ENCODE measurements around the gene TTC21A.

The TTC21A gene

DNA sequence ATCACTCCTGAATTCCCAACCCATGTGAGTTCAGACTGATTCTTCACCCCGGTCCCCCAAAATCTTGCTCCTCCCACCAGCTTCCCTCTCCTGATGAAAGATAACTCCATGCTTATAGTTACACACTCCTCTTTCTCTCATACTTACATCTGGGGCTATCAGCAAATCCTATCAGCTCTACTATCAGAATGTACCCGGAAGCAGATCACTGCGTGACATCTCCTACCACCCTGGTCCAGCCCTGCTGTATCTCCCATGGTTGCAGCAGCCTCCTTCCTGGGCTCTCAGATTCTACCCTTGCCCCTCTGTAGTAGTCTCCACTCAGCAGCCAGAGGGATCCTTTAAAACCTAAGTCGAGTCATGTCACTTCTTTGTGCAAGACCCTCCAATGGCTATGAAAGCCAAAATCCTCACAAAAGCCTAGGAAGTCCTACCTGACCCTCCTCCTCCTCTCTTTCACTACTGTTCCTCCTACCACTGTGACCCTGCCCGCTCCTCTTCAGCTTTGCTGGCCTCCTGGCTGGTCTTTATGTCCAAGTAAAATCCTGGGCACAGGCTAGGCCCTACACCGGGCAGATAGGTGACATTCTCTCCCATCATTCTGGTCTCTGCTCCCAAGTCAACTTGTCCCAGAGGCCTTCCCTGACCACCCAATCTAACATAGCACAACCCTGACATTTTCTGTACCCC is 68.7 kb downstream of the TTC21A start:
- DNase-seq: no peak
- Mint-ChIP-seq H3K36me3 (ENCODE audit: low read depth) (no peaks in the 10 kb centered on the region), H3K27me3 (no peaks in the 10 kb centered on the region), H3K9me3 (no peaks in the 10 kb centered on the region), H3K27ac (peak overlapping the region; percentile 94), H3K4me1 (ENCODE audit: low read depth) (peaks cover 48% of the 10 kb centered on the region), H3K4me3 (no peak overlapping the region)

DNA sequence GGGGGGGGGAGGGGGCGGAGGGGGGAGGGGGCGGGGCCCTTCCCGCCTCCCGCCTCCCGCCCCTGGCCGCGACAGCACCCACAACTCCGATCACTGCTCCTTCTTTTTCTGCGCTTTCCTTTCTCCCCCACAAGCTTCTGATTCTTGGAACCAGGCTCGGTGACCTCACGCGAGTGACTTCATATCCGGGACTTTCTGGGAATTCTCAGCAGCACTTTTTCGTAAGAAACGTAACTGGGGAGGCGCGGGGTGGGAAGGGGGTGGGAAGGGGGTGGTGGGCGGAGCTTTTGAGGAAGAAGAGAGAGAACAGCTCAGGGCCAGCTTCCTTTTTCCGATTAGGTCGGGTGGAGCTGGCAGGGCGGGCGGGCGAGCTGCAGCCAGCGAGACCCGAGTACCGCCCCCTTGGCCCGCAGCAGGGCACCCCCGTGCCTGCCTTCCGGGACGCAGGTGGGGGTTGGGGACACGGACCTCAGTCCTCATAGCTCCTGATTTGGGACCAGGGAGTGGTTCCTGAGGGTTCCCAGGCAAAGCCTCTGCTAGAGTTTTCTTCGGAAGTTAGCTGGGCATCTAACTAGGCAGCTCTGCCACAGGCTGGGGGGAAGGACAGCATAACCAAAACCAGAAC is 70.3 kb downstream of the TTC21A start:
- no peaks in the 10 kb centered on the region for H3K36me3 Mint-ChIP-seq (ENCODE audit: low read depth)
- H3K4me3 Mint-ChIP-seq: peak overlapping the region; percentile 63
- peaks cover 52% of the 10 kb centered on the region for H3K4me1 Mint-ChIP-seq (ENCODE audit: low read depth)
- H3K9me3 Mint-ChIP-seq: no peaks in the 10 kb centered on the region
- peak; percentile 83 for DNase-seq
- peak overlapping the region; percentile 94 for H3K27ac Mint-ChIP-seq
- H3K27me3 Mint-ChIP-seq: no peaks in the 10 kb centered on the region

DNA sequence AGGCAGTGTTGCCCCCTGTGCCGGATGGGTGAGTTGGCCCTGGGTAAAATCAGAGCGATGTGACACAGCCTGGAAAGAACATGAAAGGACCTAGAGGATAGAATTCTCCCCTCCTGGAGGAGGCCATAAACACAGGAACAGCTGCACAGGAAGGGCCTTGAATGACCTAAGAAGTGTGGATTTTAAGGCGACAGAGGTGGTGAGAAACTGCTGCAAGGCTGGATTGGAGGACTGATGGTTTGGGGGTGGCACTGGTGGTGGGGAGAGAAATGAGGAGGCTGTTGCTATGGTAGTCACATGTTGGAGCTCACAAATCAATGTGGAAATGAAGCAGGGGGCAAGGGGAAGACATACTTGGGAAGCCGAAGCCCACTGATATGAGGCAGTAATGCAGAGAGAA is 71.1 kb downstream of the TTC21A start:
- Mint-ChIP-seq H3K27me3 (no peaks in the 10 kb centered on the region), H3K36me3 (ENCODE audit: low read depth) (no peaks in the 10 kb centered on the region), H3K9me3 (no peaks in the 10 kb centered on the region), H3K4me1 (ENCODE audit: low read depth) (peaks cover 52% of the 10 kb centered on the region), H3K27ac (peak overlapping the region; percentile 88), H3K4me3 (peak overlapping the region; percentile 63)
- DNase-seq: no peak

DNA sequence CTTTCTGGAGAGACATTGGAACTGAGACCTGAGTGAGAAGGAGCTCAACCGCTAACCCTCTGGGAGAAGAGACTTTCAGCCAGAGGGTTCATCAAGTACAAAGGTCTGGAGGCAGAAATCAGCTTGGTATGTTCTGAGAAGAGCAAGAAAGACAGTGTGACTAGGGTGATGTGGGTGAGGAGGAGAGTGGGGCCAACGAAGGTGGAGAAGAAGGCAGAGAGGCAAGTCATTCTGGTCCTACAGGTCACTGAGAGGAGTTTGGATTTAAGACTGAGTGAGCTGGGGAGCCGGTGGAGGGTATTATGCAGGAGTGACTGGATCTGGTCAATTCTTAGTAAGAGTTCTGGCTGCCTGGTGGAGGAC is 72.7 kb downstream of the TTC21A start:
- H3K4me3 Mint-ChIP-seq: peak overlapping the region; percentile 78
- H3K36me3 Mint-ChIP-seq (ENCODE audit: low read depth): peaks cover 2% of the 10 kb centered on the region
- H3K9me3 Mint-ChIP-seq: no peaks in the 10 kb centered on the region
- H3K27ac Mint-ChIP-seq: peak overlapping the region; percentile 90
- peaks cover 52% of the 10 kb centered on the region for H3K4me1 Mint-ChIP-seq (ENCODE audit: low read depth)
- no peaks in the 10 kb centered on the region for H3K27me3 Mint-ChIP-seq
- no peak for DNase-seq

DNA sequence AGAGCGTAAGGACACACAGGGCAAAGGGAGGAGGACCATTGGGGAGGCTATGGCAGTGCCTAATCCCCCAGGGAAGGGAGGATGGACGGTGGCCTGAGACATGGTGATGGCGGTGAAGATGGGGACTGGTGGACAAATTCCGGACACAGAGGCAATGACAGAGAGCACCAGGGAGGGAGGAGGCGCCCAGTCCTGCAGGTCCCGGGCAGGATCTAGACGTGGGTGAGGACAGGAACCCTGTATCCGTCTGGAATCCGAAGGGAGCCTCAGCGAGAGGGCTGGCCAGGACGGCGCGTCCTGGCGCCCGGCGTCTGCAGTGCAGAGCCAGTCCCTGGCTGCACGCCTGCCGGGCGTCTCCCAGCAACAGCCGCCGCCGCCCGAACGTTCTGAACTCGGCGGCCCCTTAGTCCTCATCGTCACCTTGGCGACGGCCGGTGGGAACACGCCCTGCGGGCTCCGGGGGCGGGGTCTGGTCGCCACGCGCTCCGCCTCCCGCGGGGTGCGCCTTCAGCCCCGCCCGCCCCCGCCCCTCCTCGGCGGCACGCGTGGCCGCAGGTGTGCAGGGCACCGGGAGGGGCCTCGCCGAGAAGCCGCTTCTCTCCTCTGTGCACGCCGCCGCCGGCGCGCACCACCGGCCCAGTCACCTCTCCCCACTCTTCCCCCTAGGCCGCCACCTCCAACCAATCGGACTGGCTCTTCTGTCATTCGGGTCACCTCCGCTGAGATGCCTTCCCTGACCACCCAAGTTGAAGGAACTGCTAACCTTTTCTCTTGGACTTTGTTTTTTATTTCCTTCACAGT is 73.3 kb downstream of the TTC21A start:
- Mint-ChIP-seq H3K4me3 (peak overlapping the region; percentile 78), H3K4me1 (ENCODE audit: low read depth) (peaks cover 51% of the 10 kb centered on the region), H3K9me3 (no peaks in the 10 kb centered on the region), H3K27me3 (no peaks in the 10 kb centered on the region), H3K36me3 (ENCODE audit: low read depth) (peaks cover 2% of the 10 kb centered on the region), H3K27ac (peak overlapping the region; percentile 90)
- peak; percentile 91 for DNase-seq

DNA sequence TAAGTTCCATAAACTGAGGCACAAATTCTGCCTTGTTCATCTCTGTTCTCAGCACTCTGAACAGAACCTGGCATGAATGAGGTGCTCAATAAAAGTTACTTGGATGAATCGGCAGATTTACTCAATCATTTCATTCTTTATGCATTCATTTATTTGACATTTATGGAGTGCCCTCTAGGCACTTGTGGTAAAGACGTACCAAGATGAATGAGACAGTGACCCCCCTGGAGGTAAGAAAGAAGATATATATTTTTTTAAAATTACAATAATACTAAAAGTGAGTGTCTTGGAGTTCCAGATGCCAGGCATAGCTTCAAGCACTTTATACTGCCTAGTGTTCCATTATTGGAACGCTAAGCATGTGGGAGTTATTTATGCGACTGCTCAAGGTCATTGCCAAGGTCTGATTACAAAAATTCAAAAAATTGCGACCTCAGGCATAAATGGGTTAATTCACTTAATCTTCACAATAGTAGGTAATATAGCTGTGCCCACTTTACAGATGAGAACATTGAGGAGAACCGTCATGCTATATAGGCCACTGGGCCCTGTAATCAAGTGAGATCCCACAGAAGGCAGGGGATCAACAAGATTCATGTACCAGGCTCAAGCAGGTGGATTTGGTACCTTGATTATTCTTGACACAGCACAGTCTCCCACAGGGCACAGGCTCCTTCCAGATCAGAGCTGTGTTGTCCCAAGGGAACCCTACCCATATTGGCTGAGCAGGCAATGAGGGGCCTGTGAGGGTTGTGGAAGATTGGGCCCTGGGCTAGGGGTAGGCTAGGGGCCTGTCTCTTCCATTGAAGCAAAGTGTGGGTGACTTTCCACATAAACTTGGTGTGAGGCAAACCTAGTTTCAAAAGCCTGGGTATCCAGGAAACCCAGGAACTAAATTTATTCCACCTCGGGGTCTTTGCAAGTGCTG is 74.2 kb downstream of the TTC21A start:
- no peak for DNase-seq

DNA sequence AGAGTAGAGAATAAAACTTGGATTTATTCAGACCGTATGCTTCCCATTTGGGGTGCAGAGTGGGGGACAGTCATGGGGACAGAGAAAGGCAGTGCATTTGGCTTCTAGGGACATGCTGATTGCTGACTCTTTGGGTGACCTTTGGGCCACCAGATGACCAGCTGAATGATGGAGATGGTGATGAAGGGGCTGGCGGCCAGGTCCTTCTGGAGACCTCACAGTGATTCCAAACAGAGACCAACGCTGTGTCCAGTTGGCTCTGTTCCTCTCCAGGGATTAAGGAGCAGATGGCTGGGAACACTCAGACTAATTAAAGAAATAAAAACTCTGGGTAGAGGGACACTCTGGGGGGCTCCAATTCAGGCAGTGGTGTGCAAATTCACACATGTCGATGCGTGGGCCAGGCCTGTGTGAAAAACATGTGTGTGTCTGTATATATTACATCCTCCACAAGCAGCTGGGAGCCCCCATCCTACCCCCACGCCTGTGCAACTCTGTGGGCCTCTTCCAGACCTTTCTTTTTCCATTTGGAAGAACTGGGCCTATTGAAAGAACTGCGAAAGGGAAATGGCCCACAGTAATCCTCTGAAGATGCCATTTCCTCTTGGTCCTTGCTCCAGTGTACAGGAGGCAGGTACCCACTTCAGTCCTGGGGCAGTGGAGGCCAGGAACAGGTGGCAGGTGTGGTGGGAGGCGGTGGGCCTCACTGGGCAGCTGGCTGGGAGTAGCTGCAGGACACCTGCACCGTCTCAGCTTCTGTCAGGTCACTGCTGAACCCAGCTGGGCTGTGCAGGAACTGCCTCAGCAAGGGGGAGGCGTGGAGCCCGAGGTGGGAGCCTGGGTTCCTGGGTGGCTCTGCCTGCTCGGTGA is 76.0 kb downstream of the TTC21A start:
- H3K4me1 Mint-ChIP-seq (ENCODE audit: low read depth): peaks cover 29% of the 10 kb centered on the region
- H3K36me3 Mint-ChIP-seq (ENCODE audit: low read depth): peaks cover 6% of the 10 kb centered on the region
- DNase-seq: no peak
- H3K27ac Mint-ChIP-seq: no peak overlapping the region
- H3K4me3 Mint-ChIP-seq: no peak overlapping the region
- no peaks in the 10 kb centered on the region for H3K9me3 Mint-ChIP-seq
- H3K27me3 Mint-ChIP-seq: no peaks in the 10 kb centered on the region

More for the DNA sequence above, 74.2 kb downstream of the TTC21A start:
- H3K9me3 Mint-ChIP-seq: no peaks in the 10 kb centered on the region
- H3K27me3 Mint-ChIP-seq: no peaks in the 10 kb centered on the region
- H3K27ac Mint-ChIP-seq: peak overlapping the region; percentile 79
- peak overlapping the region; percentile 31 for H3K4me3 Mint-ChIP-seq
- peaks cover 3% of the 10 kb centered on the region for H3K36me3 Mint-ChIP-seq (ENCODE audit: low read depth)
- peaks cover 41% of the 10 kb centered on the region for H3K4me1 Mint-ChIP-seq (ENCODE audit: low read depth)

DNA sequence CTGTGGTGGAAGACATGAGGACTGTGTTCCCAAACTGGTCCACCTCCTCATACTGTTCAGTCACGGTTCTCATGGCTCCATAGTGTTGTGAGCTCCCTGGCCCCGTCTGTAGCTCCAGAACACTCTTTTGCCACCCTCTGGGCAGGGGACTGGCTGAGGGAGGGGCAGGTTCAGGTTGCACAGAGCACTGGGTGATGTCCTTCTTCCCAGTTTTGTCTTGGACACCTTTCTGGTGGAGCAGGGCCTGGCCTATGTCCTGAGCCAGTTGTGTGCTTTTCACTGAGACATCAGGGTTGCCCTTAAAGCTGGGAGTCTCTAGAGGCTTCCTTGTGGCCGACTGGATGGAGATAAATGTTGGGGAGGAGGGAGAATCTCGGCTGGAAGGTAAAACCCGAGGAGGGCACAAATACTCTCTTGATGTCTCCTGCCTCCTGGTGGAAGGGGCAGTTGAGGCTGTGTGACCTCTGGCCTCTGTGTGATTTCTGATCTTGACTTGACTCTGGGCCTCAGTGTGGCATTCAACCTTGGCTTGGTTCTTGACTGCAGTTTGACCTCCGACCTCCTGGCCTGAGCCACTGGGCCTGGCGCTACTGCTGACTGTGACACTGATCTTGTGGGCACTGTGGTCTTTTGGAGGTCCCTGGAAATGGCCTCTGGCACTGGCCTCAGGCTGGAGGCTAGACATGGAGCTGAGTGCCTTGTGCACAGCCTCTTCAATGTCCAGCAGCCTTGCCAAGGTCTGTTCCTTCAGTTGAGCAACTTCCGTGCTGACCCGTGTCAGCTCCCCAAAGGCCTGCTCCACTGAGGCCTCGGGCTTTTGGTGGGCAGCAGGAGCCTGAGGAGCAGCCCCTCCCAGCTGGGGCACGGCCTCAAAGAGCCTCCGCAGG is 76.8 kb downstream of the TTC21A start:
- DNase-seq: no peak
- Mint-ChIP-seq H3K9me3 (no peaks in the 10 kb centered on the region), H3K27me3 (no peaks in the 10 kb centered on the region), H3K4me1 (ENCODE audit: low read depth) (peaks cover 20% of the 10 kb centered on the region), H3K4me3 (no peak overlapping the region), H3K36me3 (ENCODE audit: low read depth) (peaks cover 12% of the 10 kb centered on the region), H3K27ac (peak overlapping the region; percentile 64)

DNA sequence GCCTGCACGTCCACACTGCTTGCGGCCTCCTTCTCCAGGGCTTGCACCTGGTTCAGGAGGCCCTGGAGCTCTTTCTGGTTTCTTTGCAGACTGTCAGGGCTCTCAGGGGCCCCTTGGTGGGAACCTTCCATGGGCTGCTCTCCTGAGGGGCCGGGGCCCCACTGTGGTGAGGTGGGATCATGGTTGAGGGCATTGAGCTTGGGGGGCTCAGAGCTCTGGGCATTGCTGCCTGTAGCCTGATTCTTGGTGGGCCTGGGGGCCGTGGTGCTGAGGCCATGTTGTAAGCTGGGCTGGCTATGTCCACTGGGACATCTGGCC is 77.4 kb downstream of the TTC21A start:
- H3K36me3 Mint-ChIP-seq (ENCODE audit: low read depth): peaks cover 12% of the 10 kb centered on the region
- no peaks in the 10 kb centered on the region for H3K27me3 Mint-ChIP-seq
- no peak for DNase-seq
- H3K27ac Mint-ChIP-seq: no peak overlapping the region
- H3K9me3 Mint-ChIP-seq: no peaks in the 10 kb centered on the region
- no peak overlapping the region for H3K4me3 Mint-ChIP-seq
- H3K4me1 Mint-ChIP-seq (ENCODE audit: low read depth): peaks cover 17% of the 10 kb centered on the region

DNA sequence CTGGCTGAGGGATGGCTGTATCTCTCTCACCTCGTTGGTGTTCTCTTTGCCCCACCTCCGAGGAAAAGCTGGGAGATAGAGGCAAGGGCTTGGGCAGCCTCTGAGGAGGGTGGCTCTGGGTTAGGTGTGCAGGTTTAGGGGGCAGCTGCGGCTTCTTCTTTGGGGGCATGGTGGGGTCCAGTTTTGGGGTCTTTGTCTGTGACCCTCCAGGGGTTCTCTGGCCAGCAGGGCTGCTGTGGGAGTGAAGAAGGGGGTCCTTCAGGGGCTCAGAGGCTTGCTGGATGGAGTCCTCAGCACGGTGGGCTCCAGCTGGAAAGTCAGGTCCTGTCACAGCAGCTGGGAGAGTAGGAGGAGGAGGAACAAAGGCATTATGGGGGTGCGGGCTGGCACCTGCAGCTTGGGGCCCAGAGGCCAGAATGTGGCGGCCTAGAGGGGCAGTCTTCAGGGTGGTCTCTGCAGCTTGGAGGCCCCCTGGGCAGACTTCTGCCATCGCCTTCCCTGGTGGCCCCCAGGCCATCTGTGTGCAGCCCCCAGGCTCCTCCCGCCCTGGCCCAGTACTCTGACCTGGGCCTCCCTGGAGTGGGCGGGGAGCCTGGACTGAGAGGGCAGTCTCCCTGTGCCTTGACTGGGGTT is 78.0 kb downstream of the TTC21A start:
- DNase-seq: no peak
- peaks cover 15% of the 10 kb centered on the region for H3K4me1 Mint-ChIP-seq (ENCODE audit: low read depth)
- no peak overlapping the region for H3K4me3 Mint-ChIP-seq
- no peak overlapping the region for H3K27ac Mint-ChIP-seq
- H3K27me3 Mint-ChIP-seq: no peaks in the 10 kb centered on the region
- no peaks in the 10 kb centered on the region for H3K9me3 Mint-ChIP-seq
- H3K36me3 Mint-ChIP-seq (ENCODE audit: low read depth): peaks cover 12% of the 10 kb centered on the region

DNA sequence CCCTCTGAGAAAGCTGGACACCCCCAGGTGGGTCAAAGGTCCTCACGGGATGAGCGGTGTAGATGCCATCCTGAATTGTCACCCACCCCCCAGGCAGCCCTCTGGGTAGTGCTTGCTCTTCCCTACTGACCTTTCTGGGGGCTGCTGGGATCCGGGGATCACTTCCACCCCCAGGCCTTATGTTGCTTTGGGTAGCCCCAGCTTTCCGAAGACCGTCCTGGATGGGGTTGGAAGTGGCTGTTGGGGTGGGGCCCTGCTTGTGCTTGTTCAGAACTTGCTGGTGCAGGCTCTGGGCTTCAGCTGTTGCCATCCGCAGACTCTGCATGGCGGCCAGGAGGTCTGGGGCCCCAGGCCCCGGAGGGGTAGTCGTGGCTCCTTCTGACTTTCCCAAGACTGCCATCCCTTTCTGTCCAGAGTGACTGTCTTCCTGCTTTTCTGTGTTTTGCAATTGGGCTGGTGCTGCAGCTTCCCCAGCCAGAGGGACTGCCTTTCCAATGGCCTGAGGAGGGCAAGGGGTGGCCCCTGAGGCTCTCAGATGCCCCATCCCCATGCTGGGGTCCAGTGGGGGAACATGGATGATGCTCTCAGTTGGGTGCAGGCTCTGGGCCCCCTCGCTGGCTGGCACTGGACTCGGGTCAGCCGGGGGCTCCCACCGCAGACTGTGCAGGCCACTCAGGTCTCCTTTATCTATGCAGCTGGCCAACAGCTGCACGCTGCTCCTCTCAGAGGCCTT is 78.6 kb downstream of the TTC21A start:
- H3K27ac Mint-ChIP-seq: no peak overlapping the region
- no peaks in the 10 kb centered on the region for H3K9me3 Mint-ChIP-seq
- H3K4me1 Mint-ChIP-seq (ENCODE audit: low read depth): peaks cover 15% of the 10 kb centered on the region
- no peak overlapping the region for H3K4me3 Mint-ChIP-seq
- peaks cover 12% of the 10 kb centered on the region for H3K36me3 Mint-ChIP-seq (ENCODE audit: low read depth)
- DNase-seq: no peak
- no peaks in the 10 kb centered on the region for H3K27me3 Mint-ChIP-seq

DNA sequence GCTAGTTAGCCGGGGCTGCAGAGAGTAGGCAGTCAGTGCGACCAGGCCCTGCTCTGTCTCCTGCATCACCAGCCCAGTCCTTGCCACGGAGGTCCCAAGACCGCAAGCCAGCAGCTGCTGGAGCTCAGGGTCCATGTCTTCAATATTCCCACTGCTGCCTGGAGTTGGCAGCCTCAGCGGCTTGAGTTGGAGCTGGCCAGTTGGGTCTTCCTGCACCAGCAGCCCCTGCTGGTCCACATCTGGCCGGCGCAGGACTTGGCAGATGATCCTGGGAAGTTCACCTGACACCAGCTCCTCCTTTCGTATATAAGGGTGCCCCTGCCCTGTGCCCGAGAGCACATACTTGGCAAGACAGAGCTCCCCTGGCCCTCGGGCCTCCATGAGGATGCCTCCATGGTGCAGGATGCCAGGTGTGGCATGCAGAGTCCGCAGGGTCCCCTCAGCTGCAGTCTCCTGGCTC is 79.2 kb downstream of the TTC21A start:
- peaks cover 17% of the 10 kb centered on the region for H3K4me1 Mint-ChIP-seq (ENCODE audit: low read depth)
- no peak for DNase-seq
- H3K36me3 Mint-ChIP-seq (ENCODE audit: low read depth): peaks cover 12% of the 10 kb centered on the region
- no peak overlapping the region for H3K27ac Mint-ChIP-seq
- no peak overlapping the region for H3K4me3 Mint-ChIP-seq
- H3K27me3 Mint-ChIP-seq: no peaks in the 10 kb centered on the region
- no peaks in the 10 kb centered on the region for H3K9me3 Mint-ChIP-seq

Data from activated T-cell treated with anti-CD3 and anti-CD28 coated beads, Interleukin-2, amount 50 U/mL, for 24 hours (primary cell).